Mesenchymal stem cell (in vitro differentiated cells and primary cell): ENCODE results near the gene TMEM222.

Source experiments
- DNase-seq: peaks from one replicate; pipeline ENCODE4 v3.0.0-alpha.2; 2013
- H2AFZ ChIP-seq: one replicate; pipeline ENCODE4 v1.6.1; 2013; ENCODE audit warnings: low read depth, mild to moderate bottlenecking, control low read depth, inconsistent platforms, low read length, moderate library complexity
- H2AK5ac ChIP-seq: 2 replicates; pipeline ENCODE4 v1.6.1; 2013; ENCODE audit warnings: low read length, moderate library complexity, mild to moderate bottlenecking, inconsistent platforms; ENCODE audit not compliant: severe bottlenecking
- H2BK120ac ChIP-seq: one replicate; pipeline ENCODE4 v1.6.1; 2013; ENCODE audit warnings: low read depth, mild to moderate bottlenecking, inconsistent platforms, low read length, moderate library complexity
- H2BK12ac ChIP-seq, 2 experiments: one replicate each; pipeline ENCODE4 v1.6.1; 2013; ENCODE audit warnings: inconsistent platforms in 2 of 2, low read length in 2 of 2, mild to moderate bottlenecking in 2 of 2, moderate library complexity in 2 of 2, control low read depth in 1 of 2
- H2BK15ac ChIP-seq: one replicate; pipeline ENCODE4 v1.6.1; 2013; ENCODE audit warnings: mild to moderate bottlenecking, low read depth, inconsistent platforms; ENCODE audit not compliant: poor library complexity, severe bottlenecking
- H2BK5ac ChIP-seq: 2 replicates; pipeline ENCODE4 v1.6.1; 2013; ENCODE audit warnings: low read depth, mild to moderate bottlenecking, low read length, control low read depth, inconsistent platforms; ENCODE audit not compliant: poor library complexity, severe bottlenecking
- H3K14ac ChIP-seq, 2 experiments: one replicate each; pipeline ENCODE4 v1.6.1; 2013; ENCODE audit warnings: inconsistent platforms in 2 of 2, low read length in 2 of 2, control low read depth in 1 of 2, mild to moderate bottlenecking in 1 of 2, moderate library complexity in 1 of 2
- H3K18ac ChIP-seq, 2 experiments: one replicate each; pipeline ENCODE4 v1.6.1; 2013; ENCODE audit warnings: inconsistent platforms in 2 of 2, low read length in 2 of 2, control low read depth in 1 of 2, low read depth in 1 of 2, mild to moderate bottlenecking in 1 of 2
- H3K23ac ChIP-seq, 2 experiments: one replicate each; pipeline ENCODE4 v1.6.1; 2013; ENCODE audit warnings: inconsistent platforms in 2 of 2, low read length in 2 of 2, mild to moderate bottlenecking in 2 of 2, moderate library complexity in 2 of 2, control low read depth in 1 of 2
- H3K27ac ChIP-seq: 2 replicates; pipeline ENCODE4 v1.5.1; 2013; ENCODE audit warnings: mild to moderate bottlenecking, moderate library complexity, low read length, control low read depth, inconsistent platforms; ENCODE audit not compliant: poor library complexity, severe bottlenecking
- H3K27me3 ChIP-seq, 2 experiments: 2 replicates each; pipeline versions ENCODE4 v1.6.1 to v1.7.0; 2013; ENCODE audit warnings: low read length in 2 of 2, mild to moderate bottlenecking in 2 of 2, moderate library complexity in 2 of 2, control low read depth in 1 of 2, inconsistent platforms in 1 of 2; ENCODE audit not compliant: control insufficient read depth in 1 of 2, insufficient read depth in 1 of 2
- H3K36me3 ChIP-seq, 2 experiments: 2 replicates each; pipeline versions ENCODE4 v1.6.1 to v1.7.0; 2013; ENCODE audit warnings: low read length in 2 of 2, control low read depth in 1 of 2, inconsistent platforms in 1 of 2, low read depth in 1 of 2, mild to moderate bottlenecking in 1 of 2; ENCODE audit not compliant: insufficient read depth in 2 of 2, control insufficient read depth in 1 of 2
- H3K4ac ChIP-seq, 2 experiments: one replicate each; pipeline ENCODE4 v1.6.1; 2013; ENCODE audit warnings: inconsistent platforms in 2 of 2, low read length in 2 of 2, mild to moderate bottlenecking in 2 of 2, moderate library complexity in 2 of 2, control low read depth in 1 of 2, low read depth in 1 of 2
- H3K4me1 ChIP-seq: 2 replicates; pipeline ENCODE4 v1.6.1; 2013; ENCODE audit warnings: low read depth, low read length, control low read depth; ENCODE audit not compliant: control insufficient read depth, insufficient read depth
- H3K4me2 ChIP-seq: 2 replicates; pipeline ENCODE4 v1.6.1; 2013; ENCODE audit warnings: low read length, mild to moderate bottlenecking, inconsistent platforms; ENCODE audit not compliant: poor library complexity, severe bottlenecking
- H3K4me3 ChIP-seq, 2 experiments: 2 replicates each; pipeline versions ENCODE4 v1.5.1 to v1.7.0; 2013; ENCODE audit warnings: low read length in 2 of 2, mild to moderate bottlenecking in 2 of 2, control low read depth in 1 of 2, low read depth in 1 of 2; ENCODE audit not compliant: insufficient read depth in 1 of 2
- H3K79me1 ChIP-seq: replicated peaks from 2 replicates; pipeline ENCODE4 v1.6.1; 2013; ENCODE audit warnings: mild to moderate bottlenecking, control low read depth, low read length, inconsistent platforms; ENCODE audit not compliant: poor library complexity, severe bottlenecking
- H3K9ac ChIP-seq: 2 replicates; pipeline ENCODE4 v1.7.0; 2013; ENCODE audit warnings: mild to moderate bottlenecking, low read length, moderate library complexity
- H3K9me3 ChIP-seq: 2 replicates; pipeline ENCODE4 v1.7.0; 2013; ENCODE audit warnings: mild to moderate bottlenecking, low read length; ENCODE audit not compliant: control insufficient read depth
- H4K8ac ChIP-seq: one replicate; pipeline ENCODE4 v1.6.1; 2013; ENCODE audit warnings: inconsistent platforms, mild to moderate bottlenecking, low read length, moderate library complexity
- H4K91ac ChIP-seq: one replicate; pipeline ENCODE4 v1.6.1; 2013; ENCODE audit warnings: mild to moderate bottlenecking, low read length, inconsistent platforms
- WGBS: methylation state at CpG from one replicate; pipeline ENCODE4 v1.1.7; 2013; ENCODE audit warnings: mixed read lengths; 5-methylcytosine and 5-hydroxymethylcytosine counted together

Gene TMEM222

DNA sequence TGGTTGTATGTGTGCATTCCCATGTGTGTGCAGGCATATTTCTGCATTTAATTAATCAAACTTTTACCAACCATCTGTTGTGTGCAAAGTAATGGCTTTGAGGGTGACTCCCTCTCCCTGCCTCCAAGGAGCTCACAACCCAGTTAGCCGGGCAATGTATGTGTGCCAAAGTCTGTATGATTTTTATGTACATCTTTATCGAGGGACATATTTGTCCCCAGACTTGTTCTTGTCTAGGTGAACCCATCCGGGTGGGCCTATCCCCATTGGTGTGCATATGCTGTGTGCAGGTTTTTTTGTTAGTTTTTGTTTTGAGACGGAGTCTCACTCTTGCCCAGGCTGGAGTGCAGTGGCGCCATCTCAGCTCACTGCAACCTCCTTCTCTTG, 21.7 kb downstream of the TMEM222 start:
- Histone ChIP-seq H3K4me3 (no peak overlapping the region), H2BK5ac (no peak overlapping the region), H2BK15ac (no peak overlapping the region), H2AK5ac (no peak overlapping the region), H3K36me3 (peaks cover 0 to 8% of the 10 kb centered on the region in 2 experiments), H3K27ac (no peak overlapping the region), H3K4me2 (no peak overlapping the region), H3K9me3 (no peaks in the 10 kb centered on the region), H2BK120ac (no peak overlapping the region), H3K18ac (no peak overlapping the region), H2AFZ (no peak overlapping the region), H3K79me1 (no peaks in the 10 kb centered on the region), H3K4ac (no peak overlapping the region), H3K23ac (no peak overlapping the region), H2BK12ac (no peak overlapping the region), H3K14ac (no peak overlapping the region), H3K4me1 (peaks cover 37% of the 10 kb centered on the region), H4K91ac (no peak overlapping the region), H4K8ac (peak overlapping the region; percentile 48), H3K9ac (no peak overlapping the region), H3K27me3 (peaks cover 0 to 7% of the 10 kb centered on the region in 2 experiments)
- 96% methylated on average over 5 of the region's 5 CpGs for WGBS
- DNase-seq, result no peak

DNA sequence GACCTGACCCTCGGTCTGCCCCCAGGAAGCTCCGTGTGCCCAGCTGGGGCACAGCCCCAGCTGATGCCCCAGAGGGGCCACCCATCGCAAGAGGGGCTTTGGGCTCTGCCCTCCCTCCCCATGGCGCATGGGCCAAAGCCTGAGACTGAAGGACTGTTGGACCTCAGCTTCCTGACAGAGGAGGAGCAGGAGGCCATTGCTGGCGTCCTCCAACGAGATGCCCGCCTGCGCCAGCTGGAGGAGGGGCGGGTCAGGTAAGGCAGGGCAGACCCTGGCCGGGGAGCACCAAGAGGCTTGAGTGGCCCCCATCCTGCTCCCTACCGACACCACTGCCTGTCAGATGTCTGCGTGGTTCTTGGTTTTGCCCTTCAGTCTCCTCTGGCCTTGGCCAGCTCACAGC, 23.3 kb downstream of the TMEM222 start:
- Histone ChIP-seq H3K23ac (no peak overlapping the region), H2BK15ac (no peak overlapping the region), H2BK12ac (no peak overlapping the region), H4K8ac (peak overlapping the region; percentile 14), H2BK5ac (no peak overlapping the region), H3K9ac (no peak overlapping the region), H3K79me1 (no peaks in the 10 kb centered on the region), H3K4me2 (no peak overlapping the region), H3K27me3 (peaks cover 0 to 19% of the 10 kb centered on the region in 2 experiments), H3K36me3 (peaks cover 0 to 4% of the 10 kb centered on the region in 2 experiments), H3K27ac (no peak overlapping the region), H4K91ac (no peak overlapping the region), H3K18ac (no peak overlapping the region), H3K14ac (no peak overlapping the region), H3K9me3 (no peaks in the 10 kb centered on the region), H3K4ac (no peak overlapping the region), H3K4me3 (no peak overlapping the region), H3K4me1 (peaks cover 43% of the 10 kb centered on the region), H2BK120ac (no peak overlapping the region), H2AFZ (no peak overlapping the region), H2AK5ac (no peak overlapping the region)
- DNase-seq, result no peak
- WGBS, result 91% methylated on average over 12 of the region's 12 CpGs

DNA sequence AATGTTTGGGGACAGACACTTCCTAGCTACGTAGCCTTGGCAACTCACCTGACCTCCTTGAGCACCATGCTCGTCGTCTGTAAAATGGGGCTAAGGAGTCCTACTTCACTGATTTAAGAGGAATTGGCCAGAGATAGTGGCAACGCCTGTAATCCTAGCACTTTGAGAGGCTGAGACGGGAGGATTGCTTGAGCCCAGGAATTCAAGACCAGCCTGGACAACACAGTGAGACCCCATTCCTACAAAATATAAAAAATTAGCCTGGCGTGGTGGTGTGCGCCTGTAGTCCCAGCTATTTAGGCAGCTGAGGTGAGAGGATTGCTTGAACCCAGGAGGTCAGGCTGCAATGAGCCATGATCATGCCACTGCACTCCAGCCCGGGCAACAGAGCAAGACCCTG, 24.4 kb downstream of the TMEM222 start:
- Histone ChIP-seq H3K14ac (no peak overlapping the region), H2BK15ac (no peak overlapping the region), H3K79me1 (no peaks in the 10 kb centered on the region), H2BK12ac (no peak overlapping the region), H3K9me3 (no peaks in the 10 kb centered on the region), H3K23ac (no peak overlapping the region), H3K4me3 (no peak overlapping the region), H3K18ac (no peak overlapping the region), H3K27me3 (peaks cover 0 to 30% of the 10 kb centered on the region in 2 experiments), H3K27ac (no peak overlapping the region), H4K91ac (no peak overlapping the region), H3K4ac (no peak overlapping the region), H3K36me3 (peaks cover 0 to 4% of the 10 kb centered on the region in 2 experiments), H2AK5ac (no peak overlapping the region), H3K9ac (no peak overlapping the region), H4K8ac (no peak overlapping the region), H2BK5ac (no peak overlapping the region), H2BK120ac (no peak overlapping the region), H3K4me1 (peaks cover 45% of the 10 kb centered on the region), H2AFZ (no peak overlapping the region), H3K4me2 (no peak overlapping the region)
- WGBS, result 97% methylated on average over 7 of the region's 8 CpGs
- DNase-seq, result no peak

DNA sequence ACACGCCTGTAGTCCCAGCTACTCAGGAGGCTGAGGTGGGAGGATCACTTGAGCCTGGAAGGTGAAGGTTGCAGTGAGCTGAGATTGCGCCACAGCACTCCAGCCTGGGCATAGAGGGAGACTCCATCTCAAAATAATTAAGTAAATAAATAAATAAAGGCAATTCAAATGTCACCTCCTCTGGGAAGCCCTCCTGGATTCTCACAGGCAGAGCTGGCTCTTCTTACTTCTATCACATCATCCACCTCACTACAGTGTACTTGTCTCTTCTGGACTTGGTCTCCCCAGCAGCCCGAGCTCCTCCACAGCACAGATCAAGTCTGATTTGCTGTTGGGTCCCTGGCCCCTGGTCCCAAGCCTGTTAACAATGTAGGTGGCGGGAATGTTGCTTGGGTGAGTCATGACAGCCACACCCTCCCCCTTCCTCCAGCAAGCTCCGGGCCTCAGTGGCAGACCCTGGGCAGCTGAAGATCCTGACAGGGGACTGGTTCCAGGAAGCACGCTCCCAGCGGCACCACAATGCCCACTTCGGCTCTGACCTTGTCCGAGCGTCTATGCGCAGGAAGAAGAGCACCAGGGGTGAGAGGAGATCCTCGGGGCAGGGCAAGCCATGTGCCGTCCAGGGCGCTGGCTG, 25.1 kb downstream of the TMEM222 start:
- 77% methylated on average over 12 of the region's 14 CpGs for WGBS
- peaks cover 39% of the 10 kb centered on the region for H3K4me1 ChIP-seq
- no peak overlapping the region for H4K91ac ChIP-seq
- no peak overlapping the region for H4K8ac ChIP-seq
- H3K4me3 ChIP-seq, result no peak overlapping the region
- peaks cover 0 to 31% of the 10 kb centered on the region in 2 experiments for H3K27me3 ChIP-seq
- H3K4ac ChIP-seq, result no peak overlapping the region
- no peak overlapping the region for H3K18ac ChIP-seq
- no peak overlapping the region for H2BK5ac ChIP-seq
- peak overlapping the region; percentile 26 for H2AK5ac ChIP-seq
- no peak overlapping the region for H3K27ac ChIP-seq
- H3K14ac ChIP-seq, result no peak overlapping the region
- H2BK12ac ChIP-seq, result peak overlapping the region in 1 of 2 experiments; percentile 68
- no peak overlapping the region for H3K9ac ChIP-seq
- peaks cover 0 to 4% of the 10 kb centered on the region in 2 experiments for H3K36me3 ChIP-seq
- no peaks in the 10 kb centered on the region for H3K79me1 ChIP-seq
- no peak overlapping the region for H2BK120ac ChIP-seq
- H3K9me3 ChIP-seq, result no peaks in the 10 kb centered on the region
- H3K23ac ChIP-seq, result no peak overlapping the region
- no peak overlapping the region for H2BK15ac ChIP-seq
- no peak for DNase-seq
- H2AFZ ChIP-seq, result no peak overlapping the region
- no peak overlapping the region for H3K4me2 ChIP-seq
